ENCODE measurements around the gene SLC38A11. TPM values are rescaled to one million over a fixed set of nuclear protein-coding genes. Genes with fewer than 3 reads are reported as not detected.

The SLC38A11 gene
- total RNA-seq, 1 donor from 2014 or later: not detected

- Mint-ChIP-seq H3K4me3 (no peak overlapping the region), H3K4me1 (no peaks in the 10 kb centered on the region), H3K9me3 (no peaks in the 10 kb centered on the region), H3K27ac (no peak overlapping the region), H3K36me3 (no peaks in the 10 kb centered on the region), H3K27me3 (ENCODE audit: insufficient read depth, low read depth) (peaks cover 2% of the 10 kb centered on the region)
- Histone ChIP-seq H3K4me3 (no peak overlapping the region), H3K36me3 (no peaks in the 10 kb centered on the region), H3K79me2 (ENCODE audit: low read depth) (no peaks in the 10 kb centered on the region), H3K9ac (no peak overlapping the region), H3F3A (ENCODE audit: low read depth) (no peaks in the 10 kb centered on the region), H3K27ac (no peak overlapping the region), H3K4me1 (no peaks in the 10 kb centered on the region), H3K27me3 (no peaks in the 10 kb centered on the region), H3K4me2 (no peak overlapping the region), H4K20me1 (ENCODE audit: low read depth) (no peaks in the 10 kb centered on the region), H2AFZ (replicated peaks) (no peak overlapping the region), H3K9me3 (ENCODE audit: low read depth) (no peaks in the 10 kb centered on the region)
- TF ChIP-seq EZH2phosphoT487 (IDR thresholded peaks at IDR 0.05) (no peak), EZH2 (IDR thresholded peaks at IDR 0.05) (no peak), CTCF (IDR thresholded peaks at IDR 0.05) (no peak)
- DNase-seq (ENCODE audit: low spot score): no peak
Measured at GRCh38 chr2:164960159-164960558, 4.8 kb upstream of the SLC38A11 start.

GRCh38 chr2:164954186-164954585 lies 1.1 kb downstream of the SLC38A11 start:
- Histone ChIP-seq H3K36me3 (no peaks in the 10 kb centered on the region), H3K9me3 (ENCODE audit: low read depth) (no peaks in the 10 kb centered on the region), H3F3A (ENCODE audit: low read depth) (no peaks in the 10 kb centered on the region), H3K27me3 (no peaks in the 10 kb centered on the region), H2AFZ (replicated peaks) (no peak overlapping the region), H3K4me2 (no peak overlapping the region), H4K20me1 (ENCODE audit: low read depth) (no peaks in the 10 kb centered on the region), H3K4me3 (no peak overlapping the region), H3K79me2 (ENCODE audit: low read depth) (no peaks in the 10 kb centered on the region), H3K27ac (no peak overlapping the region), H3K9ac (no peak overlapping the region), H3K4me1 (peaks cover 5% of the 10 kb centered on the region)
- Mint-ChIP-seq H3K4me1 (peaks cover 23% of the 10 kb centered on the region), H3K36me3 (no peaks in the 10 kb centered on the region), H3K27me3 (ENCODE audit: insufficient read depth, low read depth) (peaks cover 2% of the 10 kb centered on the region), H3K4me3 (no peak overlapping the region), H3K9me3 (no peaks in the 10 kb centered on the region), H3K27ac (no peak overlapping the region)
- no peak for DNase-seq (ENCODE audit: low spot score)
- TF ChIP-seq EZH2 (IDR thresholded peaks at IDR 0.05): no peak
- TF ChIP-seq EZH2phosphoT487 (IDR thresholded peaks at IDR 0.05): no peak
- no peak for TF ChIP-seq CTCF (IDR thresholded peaks at IDR 0.05)

GRCh38 chr2:164953279-164953678 lies 2.0 kb downstream of the SLC38A11 start:
- H3K36me3 Mint-ChIP-seq: no peaks in the 10 kb centered on the region
- no peaks in the 10 kb centered on the region for H4K20me1 ChIP-seq (ENCODE audit: low read depth)
- no peaks in the 10 kb centered on the region for H3F3A ChIP-seq (ENCODE audit: low read depth)
- no peaks in the 10 kb centered on the region for H3K79me2 ChIP-seq (ENCODE audit: low read depth)
- H3K9me3 Mint-ChIP-seq: no peaks in the 10 kb centered on the region
- peaks cover 2% of the 10 kb centered on the region for H3K27me3 Mint-ChIP-seq (ENCODE audit: insufficient read depth, low read depth)
- H2AFZ ChIP-seq (replicated peaks): no peak overlapping the region
- no peaks in the 10 kb centered on the region for H3K36me3 ChIP-seq
- no peaks in the 10 kb centered on the region for H3K27me3 ChIP-seq
- peaks cover 5% of the 10 kb centered on the region for H3K4me1 ChIP-seq
- H3K9me3 ChIP-seq (ENCODE audit: low read depth): no peaks in the 10 kb centered on the region
- H3K4me3 ChIP-seq: no peak overlapping the region
- no peak overlapping the region for H3K9ac ChIP-seq
- H3K4me2 ChIP-seq: no peak overlapping the region
- no peak overlapping the region for H3K4me3 Mint-ChIP-seq
- no peak overlapping the region for H3K27ac ChIP-seq
- no peak overlapping the region for H3K27ac Mint-ChIP-seq
- TF ChIP-seq EZH2phosphoT487 (IDR thresholded peaks at IDR 0.05) (no peak), CTCF (IDR thresholded peaks at IDR 0.05) (no peak), EZH2 (IDR thresholded peaks at IDR 0.05) (no peak)
- peaks cover 23% of the 10 kb centered on the region for H3K4me1 Mint-ChIP-seq
- no peak for DNase-seq (ENCODE audit: low spot score)
